ENCODE measurements around the gene ZNF837.

Gene ZNF837

DNA sequence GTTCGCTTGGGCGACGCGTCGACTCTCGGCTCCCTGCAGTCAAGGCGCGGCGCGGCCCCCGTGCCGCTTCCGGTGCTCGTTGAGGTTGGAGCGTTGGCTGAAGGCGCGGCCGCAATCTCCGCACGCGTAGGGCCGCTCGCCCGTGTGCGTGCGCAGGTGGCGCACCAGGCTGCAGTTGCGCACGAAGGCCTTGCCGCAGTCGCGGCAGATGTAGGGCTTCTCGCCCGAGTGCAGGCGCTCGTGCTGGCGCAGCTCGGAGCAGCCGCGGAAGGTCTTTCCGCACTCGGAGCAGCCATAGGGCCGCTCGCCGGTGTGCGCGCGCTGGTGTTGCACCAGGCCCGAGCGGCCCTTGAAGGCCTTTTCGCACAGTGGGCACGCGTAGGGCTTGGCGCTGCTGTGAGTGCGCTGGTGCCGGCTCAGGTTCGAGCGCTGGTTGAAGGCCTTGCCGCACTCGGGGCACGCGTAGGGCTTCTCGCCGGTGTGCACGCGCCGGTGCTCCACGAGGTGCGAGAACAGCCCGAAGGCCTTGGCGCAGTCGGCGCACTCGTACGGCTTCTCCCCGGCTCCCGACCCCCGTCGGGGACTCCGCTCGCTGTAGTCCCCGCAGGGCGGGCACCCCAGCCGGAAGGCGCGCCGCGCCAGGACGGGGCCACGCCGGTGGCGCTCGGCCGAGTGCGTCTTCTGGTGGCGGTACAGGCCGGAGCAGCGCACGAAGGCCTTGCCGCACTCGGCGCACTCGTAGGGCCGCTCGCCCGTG, 13.0 kb downstream of the ZNF837 start:
- DNase-seq, result no peak

DNA sequence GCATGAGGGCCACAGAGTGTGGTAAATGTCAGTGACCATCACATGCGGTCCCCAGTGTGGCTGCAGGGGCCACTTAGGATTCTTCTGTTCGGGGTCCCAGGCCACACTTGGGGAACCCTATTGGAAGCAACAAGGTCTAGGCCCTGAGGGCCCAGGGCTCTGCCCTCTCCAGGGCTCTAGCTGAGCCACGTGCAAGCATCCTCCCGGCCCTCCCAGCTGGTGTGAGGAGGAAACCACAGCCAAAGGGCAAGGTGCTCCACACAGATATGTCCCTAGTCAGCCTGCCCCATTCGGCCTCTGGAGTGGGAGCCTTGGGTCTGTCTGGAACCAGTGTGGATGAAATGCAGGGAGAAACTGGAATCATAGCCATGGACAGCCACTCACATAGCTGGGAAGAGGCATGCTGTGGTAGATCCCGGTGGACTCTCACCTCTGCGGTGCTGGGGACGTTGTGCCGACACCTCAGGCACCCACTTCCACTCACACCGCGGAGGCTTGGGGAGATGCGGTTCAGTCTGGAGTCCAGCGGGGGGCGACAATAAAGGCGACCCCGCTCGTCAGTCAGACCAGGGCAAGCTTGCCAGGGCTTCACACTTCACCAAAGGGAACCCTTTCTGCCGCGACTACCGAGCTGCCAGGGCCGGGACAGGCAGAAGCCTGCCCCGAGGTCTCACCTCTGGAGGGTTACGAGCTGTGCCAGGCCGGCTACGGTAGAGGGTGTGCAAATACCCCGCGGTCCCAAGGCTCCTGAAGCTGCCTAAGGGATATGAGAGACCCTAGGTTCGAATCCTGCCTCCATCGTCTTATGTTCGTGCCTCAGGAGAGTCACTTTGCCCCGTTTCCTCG, 14.0 kb downstream of the ZNF837 start:
- DNase-seq, result no peak

DNA sequence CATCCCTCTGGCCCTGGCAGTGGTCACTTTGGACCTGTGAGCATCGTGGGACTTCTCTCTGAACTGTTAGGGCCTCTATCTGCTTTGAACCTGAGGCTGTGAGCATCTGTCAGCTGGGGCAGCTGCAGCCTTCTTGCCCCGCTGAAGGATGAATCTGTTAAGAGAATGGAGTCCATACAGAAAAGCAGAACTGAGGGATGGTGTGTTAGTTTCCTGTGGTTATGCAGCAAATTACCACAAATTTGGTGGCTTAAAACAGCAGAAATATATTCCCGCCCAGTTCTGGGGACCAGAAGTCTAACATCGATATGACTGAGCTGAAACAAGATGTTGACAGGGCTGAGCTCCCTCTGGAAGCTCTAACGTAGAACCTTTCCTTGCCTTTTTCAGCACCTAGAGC, 16.7 kb downstream of the ZNF837 start:
- no peak for DNase-seq

GRCh38 chr19:58362272-58362994, 18.4 kb downstream of the ZNF837 start, which contains the start of gene ZNF497:
TSS of gene ZNF497 (minus strand) at chr19:58362751. CDS start at chr19:58357635, 5,116 bp downstream.
- DNase-seq, result peak; percentile 94

DNA sequence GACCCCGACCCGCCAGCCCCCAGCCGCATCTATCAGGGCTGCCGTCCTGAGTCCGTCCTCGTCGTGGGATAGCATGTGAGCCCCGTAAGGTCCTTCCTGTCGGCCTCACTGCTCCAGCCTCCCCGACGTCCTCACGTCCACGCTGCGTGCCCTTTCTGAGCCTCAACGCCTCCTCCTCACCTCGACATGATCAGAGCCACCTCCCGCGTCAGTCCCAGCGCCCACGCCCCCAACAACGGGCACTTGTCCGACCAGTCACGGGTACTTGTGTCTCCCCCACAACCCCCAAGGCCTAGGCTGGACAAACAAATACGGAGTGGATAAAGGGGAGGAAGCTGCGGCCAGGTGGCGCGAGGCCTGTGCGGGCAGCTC, 18.9 kb downstream of the ZNF837 start:
- DNase-seq, result no peak

GRCh38 chr19:58357481-58358145, 23.2 kb downstream of the ZNF837 start:
- DNase-seq, result no peak

GRCh38 chr19:58356766-58357480, 23.9 kb downstream of the ZNF837 start:
- DNase-seq, result no peak

- no peak for DNase-seq
These were observed 24.7 kb downstream of the ZNF837 start for GRCh38 chr19:58355908-58356765.

DNA sequence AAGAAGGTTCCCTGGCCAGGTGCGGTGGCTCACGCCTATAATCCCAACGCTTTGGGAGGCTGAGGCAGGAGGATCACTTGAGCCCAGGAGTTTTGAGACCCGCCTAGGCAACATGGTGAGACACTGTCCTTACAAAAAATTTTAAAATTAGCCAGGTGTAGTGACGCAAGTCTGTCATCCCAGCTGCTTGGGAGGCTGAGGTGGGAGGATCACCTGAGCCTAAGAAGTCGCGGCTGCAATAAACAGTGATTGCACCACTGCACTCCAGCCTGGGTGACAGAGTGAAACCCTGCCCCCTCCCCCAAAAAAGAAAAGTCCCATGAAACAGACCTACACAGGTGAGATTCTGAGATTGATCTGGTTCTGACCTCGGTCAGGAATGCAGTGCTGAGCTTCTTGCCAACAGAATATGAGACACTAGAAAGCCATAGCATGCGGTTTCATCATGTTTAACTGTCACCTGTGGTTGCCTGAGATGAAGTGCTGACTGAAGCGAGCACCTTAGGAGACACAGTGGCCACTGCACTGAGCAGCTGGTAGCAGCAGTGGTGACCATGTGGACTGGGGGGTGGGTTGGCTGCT, 25.5 kb downstream of the ZNF837 start:
- DNase-seq, result no peak

DNA sequence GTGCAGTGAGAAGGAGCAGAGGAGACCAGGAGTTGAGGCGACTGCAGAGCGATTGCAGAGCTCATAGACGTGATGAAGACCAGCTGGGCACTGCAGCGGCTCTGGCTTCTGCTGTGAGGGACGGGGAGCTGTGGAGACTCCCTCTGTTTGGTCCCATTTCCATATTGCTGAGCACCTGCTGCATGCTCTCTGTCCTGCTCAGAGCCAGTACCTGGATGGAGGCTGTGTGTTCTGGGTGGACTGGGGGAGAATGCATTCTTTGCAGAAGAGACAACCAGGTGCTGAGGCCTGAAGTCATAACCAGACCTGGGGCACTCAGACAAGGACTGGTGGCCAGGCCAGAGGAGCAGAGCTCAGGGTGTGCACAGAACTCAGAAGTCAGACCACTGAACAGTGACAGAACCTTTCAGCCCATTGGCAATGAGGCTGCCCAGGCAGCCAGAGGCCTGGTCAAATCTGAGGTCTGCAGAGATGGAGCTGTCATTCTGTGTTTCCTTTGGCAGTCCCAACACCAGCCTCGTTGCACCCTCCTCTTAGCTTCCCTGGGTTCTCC, 26.3 kb downstream of the ZNF837 start:
- no peak for DNase-seq

DNA sequence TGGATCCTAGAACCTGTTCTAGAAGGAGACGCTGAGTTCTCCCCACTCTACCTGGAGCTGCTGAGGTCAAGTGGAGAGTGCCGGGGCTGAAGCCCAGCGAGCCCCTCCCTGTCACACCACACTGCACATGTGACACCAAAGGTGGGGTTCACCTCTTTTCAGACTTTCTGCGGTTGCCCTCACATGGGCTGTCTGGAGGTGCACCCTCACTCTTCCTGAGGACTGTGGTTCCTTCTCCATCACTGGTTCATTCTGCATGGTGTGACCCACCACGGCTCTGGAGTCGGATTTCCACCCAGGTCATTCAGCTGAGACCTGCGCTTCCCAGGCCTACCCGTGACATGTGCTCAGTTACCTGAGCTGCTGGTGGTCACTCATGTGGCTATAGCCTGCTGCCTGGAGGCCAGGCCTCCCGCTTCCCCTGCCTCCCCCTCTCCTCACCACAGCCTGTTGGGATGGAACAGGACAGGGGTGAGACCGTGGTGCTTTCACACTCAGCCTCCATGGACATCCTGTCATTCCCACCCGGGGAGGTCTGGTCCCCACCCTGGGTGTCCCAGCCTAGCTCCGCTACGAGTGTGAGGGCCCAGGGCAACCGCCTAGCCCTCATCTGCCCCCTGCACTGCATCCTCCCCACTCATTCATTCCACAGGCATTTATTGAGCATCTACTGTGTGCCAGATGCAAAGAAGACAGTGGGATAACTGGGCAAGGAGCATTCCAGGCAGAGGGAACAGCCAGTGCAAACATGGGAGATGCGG, 26.9 kb downstream of the ZNF837 start:
- DNase-seq, result no peak

GRCh38 chr19:58352760-58353671, 27.8 kb downstream of the ZNF837 start, which contains the start of gene A1BG:
TSS of gene A1BG (minus strand) at chr19:58353492. CDS start at chr19:58353437, 55 bp downstream.
- no peak for DNase-seq

DNA sequence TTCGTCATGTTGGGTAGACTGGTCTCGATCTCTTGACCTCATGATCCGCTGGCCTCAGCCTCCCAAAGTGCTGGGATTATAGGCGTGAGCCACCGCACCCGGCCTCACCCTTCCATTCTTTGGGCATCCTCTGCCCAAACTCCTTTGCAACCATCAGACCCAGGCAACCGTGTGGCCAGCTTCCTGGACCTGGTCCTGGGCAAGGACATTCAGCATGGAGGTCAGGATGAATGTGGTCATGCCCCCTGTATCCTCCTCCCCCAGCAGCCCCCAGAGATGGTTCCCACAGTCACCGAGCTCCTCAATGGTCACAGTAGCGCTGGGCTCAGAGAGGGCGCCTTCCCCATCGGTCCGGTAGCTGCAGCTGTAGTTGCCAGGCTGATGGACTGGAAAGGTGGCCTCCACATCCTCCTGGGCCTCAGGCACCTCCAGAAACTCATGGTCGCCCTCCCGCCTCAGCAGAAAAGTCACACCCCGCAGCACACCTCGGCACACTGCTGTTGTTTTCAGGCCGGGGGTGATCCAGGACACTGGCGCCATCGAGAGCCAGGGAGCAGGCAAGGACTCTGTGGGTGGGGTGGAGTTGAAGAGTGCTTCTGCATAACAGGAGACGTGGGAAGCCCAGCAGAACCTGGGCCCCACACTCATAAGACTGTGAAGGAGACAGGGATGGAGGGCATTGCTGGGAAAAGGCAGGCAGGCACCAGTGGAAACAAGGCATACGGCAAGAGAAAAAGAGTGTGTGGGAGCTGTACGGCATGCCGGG, 28.7 kb downstream of the ZNF837 start:
- no peak for DNase-seq

GRCh38 chr19:58351558-58351878, 29.3 kb downstream of the ZNF837 start:
- DNase-seq, result no peak

DNA sequence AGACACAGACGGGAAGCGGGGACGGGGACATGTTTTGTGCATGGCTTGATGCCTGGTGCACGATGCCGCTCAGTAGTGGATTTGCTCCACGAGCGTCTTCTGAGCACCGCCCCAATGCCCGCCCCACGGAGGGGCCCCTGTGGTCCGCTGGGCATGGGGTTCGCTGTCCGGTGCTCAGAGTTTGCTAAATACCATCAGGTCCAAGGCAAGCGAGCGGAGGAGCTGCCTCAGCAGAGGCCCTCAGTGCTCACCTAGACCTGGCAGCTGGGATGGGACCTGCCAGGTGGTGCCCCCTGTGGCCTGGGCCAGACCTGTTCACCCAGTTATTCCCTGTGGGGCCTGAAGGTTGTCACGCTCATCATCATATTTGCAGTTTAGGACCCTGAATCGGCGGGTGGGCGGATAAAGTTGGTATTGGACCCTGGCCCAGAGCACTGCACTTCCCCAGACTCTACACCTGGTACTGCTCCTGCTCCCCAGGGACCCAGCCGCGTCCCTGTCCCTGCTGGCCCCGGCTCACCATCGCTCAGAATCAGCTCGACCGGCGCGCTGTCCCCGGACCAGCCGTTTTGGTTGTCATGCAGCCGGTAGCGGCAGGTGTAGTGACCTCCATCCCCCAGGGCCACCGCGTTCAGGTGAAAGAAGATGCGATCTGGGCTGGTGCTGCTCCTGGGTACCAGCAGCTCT, 29.8 kb downstream of the ZNF837 start:
- no peak for DNase-seq

DNA sequence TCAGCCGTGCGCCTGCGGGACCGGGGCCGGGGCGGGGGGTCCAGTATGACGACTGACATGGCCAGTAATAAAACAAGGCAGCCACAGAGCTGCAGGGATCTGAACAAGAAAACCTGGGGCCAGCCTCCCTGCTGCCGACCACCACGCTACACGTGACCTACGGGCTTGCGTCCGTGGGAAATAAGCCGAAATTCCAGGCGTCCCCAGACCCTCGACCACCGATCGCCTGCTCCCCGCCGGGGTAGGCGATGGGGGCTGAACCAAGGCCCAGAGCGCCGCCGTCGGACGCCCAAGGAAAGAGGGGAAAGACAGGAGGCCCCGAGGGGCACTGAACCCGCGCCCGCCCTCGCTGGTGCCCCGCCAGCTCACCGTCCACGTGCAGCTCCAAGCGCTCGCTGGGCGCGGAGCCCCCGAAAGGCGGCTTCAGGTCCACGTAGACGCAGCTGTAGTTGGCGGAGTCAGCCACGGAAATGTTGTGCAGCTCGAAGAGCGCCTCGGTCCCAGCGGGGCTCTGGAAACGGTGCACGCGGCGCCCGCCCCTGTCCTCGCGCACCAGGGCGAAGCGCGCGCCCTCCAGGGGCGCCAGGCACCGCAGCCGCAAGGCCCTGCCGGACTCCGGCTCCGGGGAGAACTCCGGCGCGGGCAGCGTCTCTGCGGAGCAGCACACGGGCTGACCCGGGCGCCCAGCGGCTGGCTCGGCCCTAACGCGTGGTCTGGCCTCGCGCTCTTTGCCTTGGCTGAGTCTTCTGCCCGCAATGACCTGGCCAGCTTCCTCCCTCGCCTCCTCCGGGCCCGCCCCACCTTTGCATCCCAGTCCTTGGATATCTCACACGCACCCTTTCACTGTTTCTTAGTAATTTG, 30.6 kb downstream of the ZNF837 start:
- DNase-seq, result no peak

Measured in NCI-H1694 (cell line).